ENCODE data around the gene HNRNPH1.
"Not testable (repeated sequence)": the region's sequence is repeated elsewhere in the genome, so short reads cannot be mapped to it uniquely, and the experiment has no call there.

- TF ChIP-seq, protein P1, sequence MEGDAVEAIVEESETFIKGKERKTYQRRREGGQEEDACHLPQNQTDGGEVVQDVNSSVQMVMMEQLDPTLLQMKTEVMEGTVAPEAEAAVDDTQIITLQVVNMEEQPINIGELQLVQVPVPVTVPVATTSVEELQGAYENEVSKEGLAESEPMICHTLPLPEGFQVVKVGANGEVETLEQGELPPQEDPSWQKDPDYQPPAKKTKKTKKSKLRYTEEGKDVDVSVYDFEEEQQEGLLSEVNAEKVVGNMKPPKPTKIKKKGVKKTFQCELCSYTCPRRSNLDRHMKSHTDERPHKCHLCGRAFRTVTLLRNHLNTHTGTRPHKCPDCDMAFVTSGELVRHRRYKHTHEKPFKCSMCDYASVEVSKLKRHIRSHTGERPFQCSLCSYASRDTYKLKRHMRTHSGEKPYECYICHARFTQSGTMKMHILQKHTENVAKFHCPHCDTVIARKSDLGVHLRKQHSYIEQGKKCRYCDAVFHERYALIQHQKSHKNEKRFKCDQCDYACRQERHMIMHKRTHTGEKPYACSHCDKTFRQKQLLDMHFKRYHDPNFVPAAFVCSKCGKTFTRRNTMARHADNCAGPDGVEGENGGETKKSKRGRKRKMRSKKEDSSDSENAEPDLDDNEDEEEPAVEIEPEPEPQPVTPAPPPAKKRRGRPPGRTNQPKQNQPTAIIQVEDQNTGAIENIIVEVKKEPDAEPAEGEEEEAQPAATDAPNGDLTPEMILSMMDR (conservative IDR thresholded peaks at IDR 0.05 in 1 of 2, IDR thresholded peaks at IDR 0.05 in 1 of 2; ENCODE audit: extremely low read depth in 1 of 2, insufficient read depth in 1 of 2, low read depth in 1 of 2, low read length in 2 of 2) = not testable (repeated sequence)
- not testable (repeated sequence) for TF ChIP-seq EZH2 (IDR thresholded peaks at IDR 0.05; ENCODE audit: borderline replicate concordance, low read length)
These were observed 15.8 kb upstream of the HNRNPH1 start for GRCh38 chr5:179639296-179639695.
